ENCODE measurements around the gene KCNK16.

KCNK16 gene

DNA sequence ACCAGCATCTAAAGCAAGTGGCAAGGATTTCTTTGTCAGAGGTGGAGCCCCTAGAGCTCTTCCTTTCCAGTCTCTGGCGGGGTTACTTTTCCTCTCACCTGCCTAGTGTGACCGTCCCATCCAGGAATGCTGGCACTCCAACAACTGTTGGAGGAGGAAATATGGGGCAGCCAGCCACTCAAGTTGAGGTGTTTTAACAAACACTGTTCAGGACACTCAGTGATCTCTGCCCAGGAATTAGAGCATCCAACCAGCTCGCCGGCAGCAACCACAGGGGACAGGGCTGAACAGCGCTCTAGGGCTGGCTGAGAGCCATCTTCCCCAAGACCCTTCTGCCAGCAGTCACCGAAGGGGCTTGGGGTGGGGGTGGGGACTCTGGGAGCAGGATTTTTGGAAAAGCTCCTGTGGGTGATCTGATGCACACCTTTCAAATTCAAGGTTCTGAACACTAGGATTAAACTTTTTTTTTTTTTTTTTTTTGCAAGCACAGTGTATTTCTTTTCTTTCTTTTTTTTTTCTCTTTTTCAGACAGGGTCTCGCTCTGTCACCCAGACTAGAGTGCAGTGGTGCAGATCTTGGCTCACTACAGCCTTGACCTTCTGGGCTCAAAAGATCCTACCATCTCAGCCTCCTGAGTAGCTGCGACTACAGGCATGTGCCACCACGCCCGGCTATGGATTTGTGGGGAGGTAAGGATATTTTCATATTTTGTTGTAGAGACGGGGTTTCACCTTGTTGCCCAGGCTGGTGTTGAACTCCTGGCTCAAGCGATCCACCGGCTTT, 28.4 kb upstream of the KCNK16 start:
- TF ChIP-seq, protein P1, sequence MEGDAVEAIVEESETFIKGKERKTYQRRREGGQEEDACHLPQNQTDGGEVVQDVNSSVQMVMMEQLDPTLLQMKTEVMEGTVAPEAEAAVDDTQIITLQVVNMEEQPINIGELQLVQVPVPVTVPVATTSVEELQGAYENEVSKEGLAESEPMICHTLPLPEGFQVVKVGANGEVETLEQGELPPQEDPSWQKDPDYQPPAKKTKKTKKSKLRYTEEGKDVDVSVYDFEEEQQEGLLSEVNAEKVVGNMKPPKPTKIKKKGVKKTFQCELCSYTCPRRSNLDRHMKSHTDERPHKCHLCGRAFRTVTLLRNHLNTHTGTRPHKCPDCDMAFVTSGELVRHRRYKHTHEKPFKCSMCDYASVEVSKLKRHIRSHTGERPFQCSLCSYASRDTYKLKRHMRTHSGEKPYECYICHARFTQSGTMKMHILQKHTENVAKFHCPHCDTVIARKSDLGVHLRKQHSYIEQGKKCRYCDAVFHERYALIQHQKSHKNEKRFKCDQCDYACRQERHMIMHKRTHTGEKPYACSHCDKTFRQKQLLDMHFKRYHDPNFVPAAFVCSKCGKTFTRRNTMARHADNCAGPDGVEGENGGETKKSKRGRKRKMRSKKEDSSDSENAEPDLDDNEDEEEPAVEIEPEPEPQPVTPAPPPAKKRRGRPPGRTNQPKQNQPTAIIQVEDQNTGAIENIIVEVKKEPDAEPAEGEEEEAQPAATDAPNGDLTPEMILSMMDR (IDR thresholded peaks at IDR 0.05; ENCODE audit: low read length, missing control alignments), result no peak
- no peak overlapping the region for H3K4me3 ChIP-seq (replicated peaks; ENCODE audit: low read depth, low read length)

DNA sequence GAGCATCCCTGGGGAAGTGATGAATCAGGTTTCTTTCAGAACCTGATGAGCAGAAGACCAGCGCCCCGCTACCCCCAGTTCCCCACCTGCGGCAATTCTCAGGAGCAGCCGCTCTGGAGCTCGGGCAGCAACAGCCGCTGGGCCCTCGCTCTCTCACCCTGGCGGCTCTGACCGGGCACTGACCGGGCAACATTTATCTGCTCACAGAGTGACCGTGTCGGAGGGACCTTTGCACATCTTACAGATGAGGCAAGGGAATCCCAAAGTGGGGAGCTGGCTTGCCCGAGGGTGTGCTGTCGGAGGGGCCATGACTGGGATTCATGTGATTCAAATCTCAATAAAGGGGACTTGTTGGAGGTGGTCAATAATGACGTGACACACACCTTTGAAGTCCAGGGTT, 26.2 kb upstream of the KCNK16 start:
- TF ChIP-seq, protein P1 (IDR thresholded peaks at IDR 0.05; ENCODE audit: low read length, missing control alignments), result no peak
- DNase-seq (ENCODE audit: low read depth), result no peak
- H3K4me3 ChIP-seq (replicated peaks; ENCODE audit: low read depth, low read length), result no peak overlapping the region

More for the DNA sequence above, 28.4 kb upstream of the KCNK16 start:
- no peak for DNase-seq (ENCODE audit: low read depth)

DNA sequence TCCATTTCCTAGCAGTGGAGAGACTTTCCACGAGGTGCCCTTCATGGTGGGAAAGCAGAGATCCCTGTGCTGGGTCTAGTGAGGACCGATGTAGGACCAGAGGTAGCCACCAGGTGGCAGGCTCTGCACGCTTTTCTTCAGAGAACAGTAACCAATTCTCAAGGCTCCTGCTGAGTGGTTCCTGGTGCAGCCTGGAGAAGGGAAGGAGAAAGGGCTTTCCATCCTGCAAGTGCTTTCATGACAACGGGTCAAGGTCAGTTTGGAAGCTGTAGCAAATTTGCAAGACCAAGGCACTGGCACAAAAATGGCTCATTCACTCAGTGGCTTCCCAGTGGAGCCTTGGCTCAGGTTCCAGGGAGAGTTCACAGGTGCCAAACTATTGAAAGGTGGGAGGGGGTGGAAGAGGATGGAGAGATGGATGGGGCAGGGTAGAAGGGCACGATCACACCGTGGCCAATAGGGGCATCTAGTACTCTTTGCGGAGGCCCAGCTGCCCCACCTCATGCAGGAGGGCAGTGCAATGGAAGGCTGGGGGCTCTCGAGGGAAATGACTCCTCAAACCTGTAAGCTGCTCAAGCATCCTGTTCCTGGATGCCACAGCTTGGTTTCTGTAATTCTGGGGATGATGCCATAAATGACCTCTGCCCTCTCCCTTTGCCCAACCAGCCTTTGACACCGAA, 25.5 kb upstream of the KCNK16 start:
- H3K4me3 ChIP-seq (replicated peaks; ENCODE audit: low read depth, low read length), result no peak overlapping the region
- TF ChIP-seq, protein P1 (IDR thresholded peaks at IDR 0.05; ENCODE audit: low read length, missing control alignments), result peak; percentile 96
- peak; percentile 72 for DNase-seq (ENCODE audit: low read depth)

DNA sequence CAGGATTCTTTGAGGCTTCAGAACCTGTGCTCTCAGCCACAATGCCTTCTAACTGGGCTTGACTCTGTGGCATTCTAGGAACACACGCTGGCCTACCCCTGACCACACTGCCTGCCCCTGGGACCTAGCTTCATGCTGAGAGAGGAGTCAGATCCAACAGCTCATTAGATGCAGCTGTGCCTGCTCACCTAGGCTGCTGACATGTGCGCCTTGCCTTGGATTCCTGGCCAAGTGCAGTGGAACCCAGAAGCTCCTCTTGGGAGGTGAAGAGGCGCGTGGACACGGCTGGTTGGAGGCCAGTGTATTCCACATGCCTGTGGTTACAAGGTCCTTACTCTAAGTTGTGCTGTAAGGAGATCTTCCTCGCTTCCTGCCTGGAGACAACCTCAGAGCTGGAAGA, 24.7 kb upstream of the KCNK16 start:
- H3K4me3 ChIP-seq (replicated peaks; ENCODE audit: low read depth, low read length), result no peak overlapping the region
- DNase-seq (ENCODE audit: low read depth), result no peak

DNA sequence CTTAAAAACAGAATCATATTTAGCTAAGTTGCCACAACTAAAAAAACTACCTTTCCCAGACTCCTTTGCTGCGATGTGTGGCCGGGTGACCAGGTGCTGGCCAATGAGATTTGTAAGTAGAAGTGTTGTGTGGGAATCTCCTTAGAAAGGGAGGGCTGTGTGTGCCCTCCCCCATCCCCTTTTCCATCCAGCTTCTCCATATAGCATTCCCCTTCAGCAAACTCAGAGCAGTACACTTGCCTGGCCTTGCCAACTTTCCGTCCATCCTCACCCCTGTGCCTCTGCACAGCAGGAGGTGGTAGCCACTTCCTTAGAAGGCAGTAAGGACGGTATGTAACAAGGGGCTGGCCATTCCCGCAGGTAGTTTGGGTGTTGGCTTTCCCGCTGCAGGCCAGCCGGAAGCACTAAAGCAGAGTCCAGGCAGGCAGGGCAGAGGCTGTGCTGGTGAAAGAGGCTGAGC, 22.3 kb upstream of the KCNK16 start:
- no peak overlapping the region for H3K4me3 ChIP-seq (replicated peaks; ENCODE audit: low read depth, low read length)
- TF ChIP-seq, protein P1 (IDR thresholded peaks at IDR 0.05; ENCODE audit: low read length, missing control alignments), result no peak
- no peak for DNase-seq (ENCODE audit: low read depth)

More for the DNA sequence above, 24.7 kb upstream of the KCNK16 start:
- TF ChIP-seq, protein P1 (IDR thresholded peaks at IDR 0.05; ENCODE audit: low read length, missing control alignments), result no peak

DNA sequence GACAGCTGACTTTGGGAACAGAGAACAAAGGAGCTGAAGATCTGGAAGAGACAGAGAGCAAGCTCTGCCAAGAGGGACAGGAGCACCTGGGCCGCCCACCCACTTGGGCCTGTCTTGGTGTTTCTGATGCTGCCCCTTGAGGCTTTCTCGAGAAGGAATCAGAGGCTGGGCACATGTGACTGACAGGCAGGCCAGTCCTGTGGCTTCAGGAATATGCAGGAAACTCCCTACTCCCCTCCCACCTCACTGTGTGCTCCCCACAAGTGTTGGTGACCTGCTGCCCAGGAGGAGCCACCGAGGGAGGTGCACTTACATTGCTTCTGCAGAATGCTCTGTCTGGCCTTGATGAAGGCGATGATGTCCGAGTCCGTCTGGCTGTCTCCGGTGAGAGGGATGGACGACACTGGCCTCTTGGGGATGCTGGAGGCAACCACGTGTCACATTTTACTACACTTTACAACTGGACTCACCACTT, 20.9 kb upstream of the KCNK16 start:
- no peak overlapping the region for H3K4me3 ChIP-seq (replicated peaks; ENCODE audit: low read depth, low read length)
- no peak for DNase-seq (ENCODE audit: low read depth)
- TF ChIP-seq, protein P1 (IDR thresholded peaks at IDR 0.05; ENCODE audit: low read length, missing control alignments), result no peak
